Neutrophil (primary cell): ENCODE measurements around the gene TSN.

Experiments used
- H3K27ac ChIP-seq: fragments of 200-600 bp; sonication (generic); 2 replicates; pipeline ENCODE4 v1.5.1; 2016; ENCODE audit warnings: mild to moderate bottlenecking, moderate library complexity
- H3K27me3 ChIP-seq: fragments of 200-600 bp; sonication (generic); 2 replicates; pipeline ENCODE4 v1.6.0; 2016; ENCODE audit warnings: mild to moderate bottlenecking
- H3K36me3 ChIP-seq: fragments of 200-600 bp; sonication (generic); 2 replicates; pipeline ENCODE4 v1.5.1; 2017
- H3K4me1 ChIP-seq, 2 experiments: fragments of 200-600 bp in 1 of 2; sonication (generic) in 1 of 2; 1 replicate in 1 of 2; 2 replicates in 1 of 2; pipeline versions ENCODE4 v1.5.1 to v1.6.1; 2013 to 2016; ENCODE audit warnings: low read depth in 1 of 2, low read length in 1 of 2, mild to moderate bottlenecking in 1 of 2, moderate library complexity in 1 of 2; ENCODE audit not compliant: control insufficient read depth in 1 of 2, insufficient read depth in 1 of 2
- H3K4me3 ChIP-seq, 2 experiments: fragments of 200-600 bp in 1 of 2; sonication (generic) in 1 of 2; 1 replicate in 1 of 2; 2 replicates in 1 of 2; pipeline ENCODE4 v1.5.1; 2013 to 2016; ENCODE audit warnings: low read depth in 1 of 2, low read length in 1 of 2, mild to moderate bottlenecking in 1 of 2, moderate library complexity in 1 of 2
- H3K9me3 ChIP-seq: fragments of 200-600 bp; sonication (generic); 2 replicates; pipeline ENCODE4 v1.5.1; 2016
- TF ChIP-seq, protein P1 (sequence below): fragments of 200-600 bp; sonication (generic); IDR thresholded peaks from 2 replicates; pipeline ENCODE4 v1.5.1; 2016; ENCODE audit warnings: antibody characterized with exemption

The TSN gene

DNA sequence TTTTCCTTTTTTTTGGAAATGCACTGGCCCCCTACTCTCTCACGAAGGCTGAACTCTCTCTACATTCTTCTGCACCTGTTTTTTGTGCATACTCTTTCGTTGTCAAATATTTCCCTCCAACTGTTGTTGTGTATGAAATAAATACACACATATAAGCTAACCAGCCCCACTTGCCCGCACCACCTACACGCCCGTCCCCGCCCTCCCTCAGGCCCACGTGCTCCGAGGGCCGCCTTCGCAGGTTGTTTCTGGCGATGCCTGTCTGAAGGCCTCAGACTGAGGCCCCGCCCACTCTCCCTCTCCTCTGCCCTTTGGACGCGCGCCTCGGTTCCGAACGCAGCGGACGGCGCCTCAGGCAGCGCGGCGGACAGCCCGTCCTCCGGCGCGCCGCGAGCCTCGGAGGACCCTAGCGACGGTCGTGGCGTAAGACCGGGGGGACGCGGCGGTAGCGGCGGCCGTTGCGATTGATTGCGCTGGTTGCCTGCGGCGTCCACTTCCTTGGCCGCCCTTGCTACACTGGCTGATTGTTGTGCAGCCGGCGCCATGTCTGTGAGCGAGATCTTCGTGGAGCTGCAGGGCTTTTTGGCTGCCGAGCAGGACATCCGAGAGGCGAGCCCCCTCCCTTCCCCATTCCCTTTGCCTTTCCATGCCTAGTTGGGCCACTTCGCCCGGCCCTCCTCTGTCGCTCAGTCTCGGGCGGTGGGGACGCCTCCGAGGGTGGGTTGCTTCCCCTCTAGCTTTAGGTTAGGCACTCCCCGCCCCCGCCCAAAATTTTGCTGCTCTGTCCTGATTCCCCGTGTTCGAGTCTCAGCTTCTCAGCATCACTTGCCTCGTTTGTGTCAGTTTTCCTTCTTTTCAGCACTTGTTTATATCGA is at the start of gene TSN:
Gene TSN, plus strand, starts transcription at position 415 of the 875 bp plus-strand sequence. Its CDS starts 129 bp downstream, at position 544.
- Histone ChIP-seq H3K4me3 (peak within 1 kb of the TSS; percentile 75 to 97), H3K27me3 (no peaks in the 10 kb centered on the region), H3K27ac (peak within 1 kb of the TSS; percentile 92), H3K36me3 (peaks cover 5% of the 10 kb centered on the region), H3K9me3 (no peaks in the 10 kb centered on the region), H3K4me1 (peaks cover 39 to 46% of the 10 kb centered on the region in 2 experiments)
- TF ChIP-seq, protein P1, sequence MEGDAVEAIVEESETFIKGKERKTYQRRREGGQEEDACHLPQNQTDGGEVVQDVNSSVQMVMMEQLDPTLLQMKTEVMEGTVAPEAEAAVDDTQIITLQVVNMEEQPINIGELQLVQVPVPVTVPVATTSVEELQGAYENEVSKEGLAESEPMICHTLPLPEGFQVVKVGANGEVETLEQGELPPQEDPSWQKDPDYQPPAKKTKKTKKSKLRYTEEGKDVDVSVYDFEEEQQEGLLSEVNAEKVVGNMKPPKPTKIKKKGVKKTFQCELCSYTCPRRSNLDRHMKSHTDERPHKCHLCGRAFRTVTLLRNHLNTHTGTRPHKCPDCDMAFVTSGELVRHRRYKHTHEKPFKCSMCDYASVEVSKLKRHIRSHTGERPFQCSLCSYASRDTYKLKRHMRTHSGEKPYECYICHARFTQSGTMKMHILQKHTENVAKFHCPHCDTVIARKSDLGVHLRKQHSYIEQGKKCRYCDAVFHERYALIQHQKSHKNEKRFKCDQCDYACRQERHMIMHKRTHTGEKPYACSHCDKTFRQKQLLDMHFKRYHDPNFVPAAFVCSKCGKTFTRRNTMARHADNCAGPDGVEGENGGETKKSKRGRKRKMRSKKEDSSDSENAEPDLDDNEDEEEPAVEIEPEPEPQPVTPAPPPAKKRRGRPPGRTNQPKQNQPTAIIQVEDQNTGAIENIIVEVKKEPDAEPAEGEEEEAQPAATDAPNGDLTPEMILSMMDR = peak; percentile 60

DNA sequence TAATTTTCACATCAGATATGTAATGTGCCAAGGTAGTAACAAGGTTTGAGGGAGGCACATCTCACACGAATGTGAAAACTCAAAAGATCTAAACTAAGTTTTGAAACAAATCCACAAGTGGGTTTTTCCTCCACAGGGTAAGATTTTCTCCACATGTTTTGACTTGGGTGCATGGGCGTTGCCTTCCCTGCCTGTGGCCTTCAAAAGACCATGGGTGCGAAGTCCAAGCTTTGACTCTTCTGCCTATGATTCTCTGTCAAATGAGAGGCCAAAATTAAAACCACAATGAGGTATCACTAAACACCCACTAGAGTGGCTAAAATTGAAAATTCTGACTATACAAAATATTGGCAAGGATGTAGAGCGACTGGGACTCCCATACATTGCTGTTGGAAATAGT is 49.5 kb upstream of the TSN start:
- TF ChIP-seq, protein P1 = no peak
- no peak overlapping the region for H3K4me3 ChIP-seq
- H3K27ac ChIP-seq = no peak overlapping the region
- H3K9me3 ChIP-seq = no peaks in the 10 kb centered on the region
- no peaks in the 10 kb centered on the region for H3K36me3 ChIP-seq
- peaks cover 20 to 22% of the 10 kb centered on the region in 2 experiments for H3K4me1 ChIP-seq
- H3K27me3 ChIP-seq = no peaks in the 10 kb centered on the region

DNA sequence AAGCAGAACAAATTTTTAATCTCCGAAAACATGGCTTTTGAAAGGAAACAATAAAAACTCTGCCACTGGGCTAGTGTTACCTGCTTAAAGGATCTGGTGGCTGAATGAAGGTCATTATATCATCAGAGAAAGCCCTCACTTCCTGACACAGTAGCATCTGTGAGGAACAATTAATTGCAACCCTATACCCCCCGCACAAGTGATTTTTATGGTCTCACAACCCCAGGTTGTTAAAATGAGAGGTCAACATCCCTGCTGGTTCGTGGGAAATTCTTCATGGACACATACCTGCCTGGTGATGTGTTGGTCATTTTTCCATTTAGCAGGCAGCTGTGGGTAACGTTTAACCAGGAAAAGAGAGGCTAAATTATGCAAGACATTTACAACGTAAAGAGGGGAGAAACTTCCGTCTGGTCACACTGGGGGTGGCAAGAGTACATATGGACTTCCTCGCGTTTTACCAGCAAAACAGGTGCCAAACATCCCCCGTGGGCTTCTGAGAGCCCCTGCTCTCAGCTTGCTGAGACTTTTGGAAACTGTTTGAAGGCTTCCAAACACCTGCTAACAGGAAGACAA is 48.0 kb upstream of the TSN start:
- no peaks in the 10 kb centered on the region for H3K9me3 ChIP-seq
- TF ChIP-seq, protein P1 = no peak
- peak overlapping the region; percentile 6 to 12 for H3K4me3 ChIP-seq
- H3K27ac ChIP-seq = peak overlapping the region; percentile 66
- peaks cover 16 to 22% of the 10 kb centered on the region in 2 experiments for H3K4me1 ChIP-seq
- H3K36me3 ChIP-seq = no peaks in the 10 kb centered on the region
- no peaks in the 10 kb centered on the region for H3K27me3 ChIP-seq

DNA sequence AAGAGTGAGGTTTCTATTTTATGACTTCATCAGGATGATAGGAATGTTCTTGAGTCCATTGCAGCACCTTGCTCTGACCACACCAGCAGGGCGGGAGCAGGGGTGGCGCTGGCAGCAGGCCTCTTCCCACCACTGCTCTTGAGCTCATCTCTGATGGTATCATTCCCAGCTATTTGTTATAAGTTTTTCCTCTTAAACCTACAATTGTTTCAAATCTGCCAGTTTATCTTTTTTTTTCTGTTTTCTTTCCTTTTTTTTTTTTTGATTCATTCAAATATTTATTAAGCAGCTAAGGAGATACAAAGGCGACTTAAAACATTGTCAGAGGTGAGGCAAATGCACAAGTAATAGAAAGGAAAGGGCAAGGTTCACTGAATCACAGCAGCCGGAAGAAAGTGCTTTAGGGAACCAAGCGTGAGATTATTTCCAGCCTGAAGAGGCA is 47.5 kb upstream of the TSN start:
- H3K4me3 ChIP-seq = peak overlapping the region; percentile 6 to 12
- H3K36me3 ChIP-seq = no peaks in the 10 kb centered on the region
- H3K4me1 ChIP-seq = peaks cover 21 to 28% of the 10 kb centered on the region in 2 experiments
- TF ChIP-seq, protein P1 = no peak
- H3K27me3 ChIP-seq = no peaks in the 10 kb centered on the region
- no peaks in the 10 kb centered on the region for H3K9me3 ChIP-seq
- H3K27ac ChIP-seq = peak overlapping the region; percentile 66

DNA sequence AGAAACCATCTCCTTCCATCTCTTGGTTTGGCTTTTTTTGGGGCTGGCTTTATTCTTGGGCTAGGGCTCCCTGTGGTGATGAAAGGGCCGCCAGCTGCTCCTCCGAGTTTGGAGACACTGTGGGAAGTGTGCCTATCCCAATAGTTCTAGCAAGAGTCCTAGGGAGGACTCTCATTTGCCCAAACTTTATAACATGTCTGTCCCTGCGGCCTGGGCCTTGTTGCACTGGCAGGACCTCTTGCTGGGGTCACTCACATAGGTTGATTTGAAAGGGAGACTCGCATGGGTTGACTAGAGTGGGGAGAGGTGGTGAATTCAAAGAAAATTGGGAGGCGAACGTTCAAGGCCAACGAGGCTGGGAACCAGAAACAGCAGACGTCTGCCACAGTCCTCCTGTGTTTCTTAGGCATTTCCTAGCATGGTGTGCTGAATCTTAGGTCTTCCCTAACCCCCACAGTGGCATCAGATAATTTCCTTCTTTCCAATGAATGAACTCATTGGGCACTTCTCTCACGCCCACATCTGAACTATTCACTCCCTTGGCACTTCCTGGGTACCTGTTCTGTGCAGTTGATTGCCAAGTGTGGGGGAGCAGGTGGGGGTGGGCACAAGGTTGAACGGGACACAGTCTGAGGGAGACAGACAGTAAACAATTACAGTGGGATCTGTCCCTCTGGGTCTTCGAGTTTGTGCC is 45.5 kb upstream of the TSN start:
- H3K27ac ChIP-seq = no peak overlapping the region
- no peaks in the 10 kb centered on the region for H3K9me3 ChIP-seq
- H3K27me3 ChIP-seq = no peaks in the 10 kb centered on the region
- no peaks in the 10 kb centered on the region for H3K36me3 ChIP-seq
- no peak overlapping the region for H3K4me3 ChIP-seq
- TF ChIP-seq, protein P1 = no peak
- peaks cover 24 to 32% of the 10 kb centered on the region in 2 experiments for H3K4me1 ChIP-seq
